Panc1 (cell line): ENCODE data around the gene MARVELD2. TPM values are rescaled to one million over a fixed set of nuclear protein-coding genes. Genes with fewer than 3 reads are reported as not detected.

Experiments used
- ATAC-seq: fragments of 200-7000 bp; cut with Tn5 transposase; 2 replicates; pipeline ENCODE4 v1.9.1; 2020; ENCODE audit warnings: mild to moderate bottlenecking, moderate library complexity
- BruUV-seq: library from RNA; stranded (reverse); fragments of 400-500 nt; replicated peaks from 2 replicates; lab custom pipeline; 2021; lab: Mats Ljungman, UMichigan
- CTCF ChIA-PET: fragments of 300-600 bp; sonication (Branson Sonifier 250); formaldehyde crosslinking; loops from one replicate; lab custom pipeline; 2022; ENCODE audit warnings: antibody characterized with exemption; lab: Charles Lee
- POLR2A ChIA-PET: fragments of 300-600 bp; sonication (Branson Sonifier 250); formaldehyde crosslinking; loops from one replicate; lab custom pipeline; 2022; ENCODE audit warnings: antibody characterized with exemption; lab: Charles Lee
- DNase-seq: peaks from one replicate; pipeline ENCODE4 v3.0.0-alpha.2; 2010; ENCODE audit warnings: low read depth, low spot score
- H3K27ac ChIP-seq: 2 replicates; pipeline ENCODE4 v1.5.1; 2011; ENCODE audit warnings: mild to moderate bottlenecking, low read length, inconsistent platforms
- H3K27me3 ChIP-seq: fragments of 200-500 bp; sonication (Bioruptor generic); 2 replicates; pipeline ENCODE4 v1.6.0; 2014; ENCODE audit warnings: low read length, inconsistent platforms; ENCODE audit not compliant: control insufficient read depth, insufficient read depth
- H3K36me3 ChIP-seq: fragments of 200-500 bp; sonication (Bioruptor generic); 2 replicates; pipeline ENCODE4 v1.5.1; 2014; ENCODE audit warnings: inconsistent platforms, mild to moderate bottlenecking, low read length, moderate library complexity; ENCODE audit not compliant: control insufficient read depth, insufficient read depth
- H3K4me1 ChIP-seq: 2 replicates; pipeline ENCODE4 v1.5.1; 2011; ENCODE audit warnings: inconsistent platforms, mild to moderate bottlenecking, low read length, moderate library complexity; ENCODE audit not compliant: control insufficient read depth, insufficient read depth
- H3K4me3 ChIP-seq, 2 experiments: 2 replicates each; pipeline ENCODE4 v1.5.1; 2011 to 2012; ENCODE audit warnings: low read depth in 2 of 2, low read length in 2 of 2, mild to moderate bottlenecking in 2 of 2, inconsistent platforms in 1 of 2, moderate library complexity in 1 of 2
- H3K9me3 ChIP-seq: fragments of 200-500 bp; sonication (Bioruptor generic); 2 replicates; pipeline ENCODE4 v1.5.1; 2014; ENCODE audit warnings: low read depth, mild to moderate bottlenecking, inconsistent platforms, low read length, moderate library complexity; ENCODE audit not compliant: control insufficient read depth, insufficient read depth
- POLR2AphosphoS5 ChIP-seq: IDR thresholded peaks from 2 replicates; pipeline ENCODE4 v1.6.1; 2012; ENCODE audit warnings: mild to moderate bottlenecking, low read depth, low read length, moderate library complexity
- SIN3A ChIP-seq: IDR thresholded peaks from 2 replicates; pipeline ENCODE4 v1.6.1; 2012; ENCODE audit warnings: low read depth, mild to moderate bottlenecking, low read length, moderate library complexity, borderline replicate concordance; ENCODE audit not compliant: insufficient read depth
- TCF7L2 ChIP-seq: IDR thresholded peaks from 2 replicates; pipeline ENCODE4 v1.6.1; 2011; ENCODE audit warnings: mild to moderate bottlenecking, low read depth, low read length, inconsistent platforms
- in situ Hi-C: cut with HindIII; loops from 2 replicates; pipeline ENCODE4 v1.10.0; 2016; ENCODE audit warnings: low sequenced_read_pairs, low pct_unique_long_range_greater_than_20kb
- intact Hi-C: fragments of 100-400 bp; cut with micrococcal nuclease; formaldehyde crosslinking; loops from one replicate; pipeline ENCODE4 v1.10.0; 2022; ENCODE audit not compliant: unreplicated experiment
- total RNA-seq: library from RNA; stranded (reverse); gene quantifications from one replicate; pipeline ENCODE4 v1.2.1, GENCODE V29; 2021; ENCODE audit not compliant: unreplicated experiment
- TF ChIP-seq, protein P1 (sequence below): fragments of 450-650 bp; IDR thresholded peaks from 2 replicates; pipeline ENCODE4 v1.5.1; 2017; ENCODE audit warnings: mild to moderate bottlenecking
- TF ChIP-seq, protein P2 (sequence below), 2 experiments: IDR thresholded peaks; 2 replicates each; pipeline ENCODE4 v1.6.1; 2011 to 2012; ENCODE audit warnings: low read depth in 2 of 2, control low read depth in 1 of 2, low read length in 1 of 2, mild to moderate bottlenecking in 1 of 2, moderate library complexity in 1 of 2; ENCODE audit not compliant: insufficient read depth in 1 of 2

The MARVELD2 gene
- total RNA-seq, 1 experiment from 2014 or later, result 17.3 TPM

DNA sequence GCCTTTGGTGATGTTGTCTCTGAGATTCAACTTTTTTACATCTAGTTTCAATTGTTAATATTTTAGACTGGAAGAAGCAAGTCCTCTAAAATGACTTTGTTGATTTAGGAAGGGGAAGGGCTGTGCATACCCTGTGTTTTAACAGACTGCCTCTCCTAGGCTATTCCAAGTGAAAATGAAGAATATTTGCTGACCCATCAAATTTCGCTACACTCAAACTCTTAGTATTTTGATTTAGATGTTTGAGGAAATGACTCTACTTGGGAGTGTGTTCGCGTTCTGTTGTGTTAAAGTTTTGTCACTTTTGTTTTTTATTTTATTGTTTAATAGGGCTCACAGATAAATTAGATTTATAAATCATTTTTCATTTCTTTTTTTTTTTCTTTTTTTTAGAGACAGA is 3.6 kb downstream of the MARVELD2 start:
- Histone ChIP-seq H3K36me3 (no peaks in the 10 kb centered on the region; the same call in none of the 2 replicates), H3K4me1 (peaks cover 9% of the 10 kb centered on the region; the same call in 1 of the 2 replicates), H3K27ac (no peak overlapping the region), H3K27me3 (no peaks in the 10 kb centered on the region), H3K4me3 (no peak overlapping the region), H3K9me3 (no peaks in the 10 kb centered on the region)
- TF ChIP-seq, protein P1, sequence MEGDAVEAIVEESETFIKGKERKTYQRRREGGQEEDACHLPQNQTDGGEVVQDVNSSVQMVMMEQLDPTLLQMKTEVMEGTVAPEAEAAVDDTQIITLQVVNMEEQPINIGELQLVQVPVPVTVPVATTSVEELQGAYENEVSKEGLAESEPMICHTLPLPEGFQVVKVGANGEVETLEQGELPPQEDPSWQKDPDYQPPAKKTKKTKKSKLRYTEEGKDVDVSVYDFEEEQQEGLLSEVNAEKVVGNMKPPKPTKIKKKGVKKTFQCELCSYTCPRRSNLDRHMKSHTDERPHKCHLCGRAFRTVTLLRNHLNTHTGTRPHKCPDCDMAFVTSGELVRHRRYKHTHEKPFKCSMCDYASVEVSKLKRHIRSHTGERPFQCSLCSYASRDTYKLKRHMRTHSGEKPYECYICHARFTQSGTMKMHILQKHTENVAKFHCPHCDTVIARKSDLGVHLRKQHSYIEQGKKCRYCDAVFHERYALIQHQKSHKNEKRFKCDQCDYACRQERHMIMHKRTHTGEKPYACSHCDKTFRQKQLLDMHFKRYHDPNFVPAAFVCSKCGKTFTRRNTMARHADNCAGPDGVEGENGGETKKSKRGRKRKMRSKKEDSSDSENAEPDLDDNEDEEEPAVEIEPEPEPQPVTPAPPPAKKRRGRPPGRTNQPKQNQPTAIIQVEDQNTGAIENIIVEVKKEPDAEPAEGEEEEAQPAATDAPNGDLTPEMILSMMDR, result no peak
- TF ChIP-seq SIN3A (no peak), TCF7L2 (no peak), POLR2AphosphoS5 (no peak)
- TF ChIP-seq, protein P2, sequence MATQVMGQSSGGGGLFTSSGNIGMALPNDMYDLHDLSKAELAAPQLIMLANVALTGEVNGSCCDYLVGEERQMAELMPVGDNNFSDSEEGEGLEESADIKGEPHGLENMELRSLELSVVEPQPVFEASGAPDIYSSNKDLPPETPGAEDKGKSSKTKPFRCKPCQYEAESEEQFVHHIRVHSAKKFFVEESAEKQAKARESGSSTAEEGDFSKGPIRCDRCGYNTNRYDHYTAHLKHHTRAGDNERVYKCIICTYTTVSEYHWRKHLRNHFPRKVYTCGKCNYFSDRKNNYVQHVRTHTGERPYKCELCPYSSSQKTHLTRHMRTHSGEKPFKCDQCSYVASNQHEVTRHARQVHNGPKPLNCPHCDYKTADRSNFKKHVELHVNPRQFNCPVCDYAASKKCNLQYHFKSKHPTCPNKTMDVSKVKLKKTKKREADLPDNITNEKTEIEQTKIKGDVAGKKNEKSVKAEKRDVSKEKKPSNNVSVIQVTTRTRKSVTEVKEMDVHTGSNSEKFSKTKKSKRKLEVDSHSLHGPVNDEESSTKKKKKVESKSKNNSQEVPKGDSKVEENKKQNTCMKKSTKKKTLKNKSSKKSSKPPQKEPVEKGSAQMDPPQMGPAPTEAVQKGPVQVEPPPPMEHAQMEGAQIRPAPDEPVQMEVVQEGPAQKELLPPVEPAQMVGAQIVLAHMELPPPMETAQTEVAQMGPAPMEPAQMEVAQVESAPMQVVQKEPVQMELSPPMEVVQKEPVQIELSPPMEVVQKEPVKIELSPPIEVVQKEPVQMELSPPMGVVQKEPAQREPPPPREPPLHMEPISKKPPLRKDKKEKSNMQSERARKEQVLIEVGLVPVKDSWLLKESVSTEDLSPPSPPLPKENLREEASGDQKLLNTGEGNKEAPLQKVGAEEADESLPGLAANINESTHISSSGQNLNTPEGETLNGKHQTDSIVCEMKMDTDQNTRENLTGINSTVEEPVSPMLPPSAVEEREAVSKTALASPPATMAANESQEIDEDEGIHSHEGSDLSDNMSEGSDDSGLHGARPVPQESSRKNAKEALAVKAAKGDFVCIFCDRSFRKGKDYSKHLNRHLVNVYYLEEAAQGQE (IDR thresholded peaks at IDR 0.05; ENCODE audit: insufficient read depth in 1 of 2, low read depth in 2 of 2, low read length in 1 of 2), result no peak
- DNase-seq, result no peak
- ChIA-PET POLR2A (no interaction called here), CTCF (no interaction called here)
- no peak for ATAC-seq
- intact Hi-C loops (no loop called here), in situ Hi-C loops (no loop called here)
- no TSS peak for BruUV-seq

DNA sequence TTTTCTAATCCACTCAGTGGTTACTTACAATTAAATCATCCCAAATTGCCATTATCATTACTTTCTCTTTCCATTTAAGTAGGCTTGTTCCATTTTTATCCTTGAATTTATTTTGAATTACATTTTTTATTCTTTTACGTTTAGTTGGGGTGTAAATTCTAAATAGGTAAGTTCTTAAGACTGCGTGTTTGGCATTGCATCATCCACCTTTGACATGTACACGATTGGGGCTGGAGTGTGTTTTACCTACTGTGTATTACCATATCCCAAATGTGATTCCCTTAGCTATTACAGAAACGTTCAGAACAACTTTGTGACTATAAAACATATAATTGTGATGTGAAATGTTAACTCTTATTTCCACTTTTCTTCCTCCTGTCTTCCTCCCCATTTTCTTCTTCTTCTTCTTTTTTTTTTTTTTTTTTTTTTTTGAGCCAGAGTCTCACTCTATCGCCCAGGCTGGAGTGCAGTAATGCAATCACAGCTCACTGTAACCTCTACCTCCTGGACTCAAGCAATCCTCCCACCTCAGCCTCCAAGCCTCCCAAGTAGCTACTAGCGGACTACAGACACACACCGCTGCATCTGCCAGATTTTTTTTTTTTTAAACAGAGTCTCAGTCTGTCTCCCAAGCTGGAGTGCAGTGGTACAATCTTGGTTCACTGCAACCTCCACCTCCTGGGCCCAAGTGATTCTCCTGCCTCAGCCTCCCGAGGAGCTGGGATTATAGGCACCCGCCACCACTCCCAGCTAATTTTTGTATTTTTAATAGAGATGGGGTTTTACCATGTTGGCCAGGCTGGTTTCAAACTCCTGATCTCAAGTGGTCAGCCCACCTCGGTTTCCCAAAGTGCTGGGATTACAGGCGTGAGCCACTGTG is 16.7 kb downstream of the MARVELD2 start:
- TF ChIP-seq, protein P1, result no peak
- TF ChIP-seq SIN3A, result no peak
- TF ChIP-seq, protein P2 (IDR thresholded peaks at IDR 0.05; ENCODE audit: insufficient read depth in 1 of 2, low read depth in 2 of 2, low read length in 1 of 2), result no peak
- TF ChIP-seq POLR2AphosphoS5, result no peak
- no peak for TF ChIP-seq TCF7L2
- ATAC-seq (no peak), DNase-seq (no peak)
- H3K36me3 ChIP-seq, result no peaks in the 10 kb centered on the region; the same call in 1 of the 2 replicates
- no peaks in the 10 kb centered on the region for H3K4me1 ChIP-seq
- ChIA-PET POLR2A (interaction anchor here (0.5 to 0.7 kb wide), 2 partner anchors 28 to 70 kb away, joined by 5 read pairs; no protein-coding TSS in a partner anchor), CTCF (no interaction called here)
- in situ Hi-C loops (no loop called here), intact Hi-C loops (no loop called here)
- no peak overlapping the region for H3K4me3 ChIP-seq
- H3K27ac ChIP-seq, result no peak overlapping the region
- no peaks in the 10 kb centered on the region for H3K9me3 ChIP-seq
- BruUV-seq, result no TSS peak
- no peaks in the 10 kb centered on the region for H3K27me3 ChIP-seq
